Measurements from ENCODE around the gene SPATA12. TPM values are rescaled to one million over a fixed set of nuclear protein-coding genes. Genes with fewer than 3 reads are reported as not detected.

SPATA12 gene
- total and polyA plus RNA-seq, 2 experiments from 2014 or later: 0.10 to 0.65 TPM

DNA sequence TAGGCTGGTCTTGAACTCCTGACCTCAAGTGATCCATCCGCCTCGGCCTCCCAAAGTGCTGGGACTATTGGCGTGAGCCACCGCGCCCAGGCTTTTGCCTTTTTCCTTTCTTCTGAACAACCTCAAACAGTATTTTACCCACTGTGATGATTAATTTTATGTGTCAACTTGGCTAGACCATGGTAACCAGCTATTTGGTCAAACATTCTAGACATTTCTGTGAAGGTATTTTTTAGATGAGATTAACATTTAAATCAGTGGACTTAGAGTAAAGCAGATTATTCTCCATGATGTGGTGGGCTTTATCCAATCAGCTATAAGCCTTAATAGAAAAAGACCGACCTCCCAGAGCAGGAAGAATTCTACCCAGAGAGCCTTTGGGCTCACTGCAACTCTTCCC, 6.0 kb downstream of the SPATA12 start (continued):
- TF ChIP-seq, protein P1, sequence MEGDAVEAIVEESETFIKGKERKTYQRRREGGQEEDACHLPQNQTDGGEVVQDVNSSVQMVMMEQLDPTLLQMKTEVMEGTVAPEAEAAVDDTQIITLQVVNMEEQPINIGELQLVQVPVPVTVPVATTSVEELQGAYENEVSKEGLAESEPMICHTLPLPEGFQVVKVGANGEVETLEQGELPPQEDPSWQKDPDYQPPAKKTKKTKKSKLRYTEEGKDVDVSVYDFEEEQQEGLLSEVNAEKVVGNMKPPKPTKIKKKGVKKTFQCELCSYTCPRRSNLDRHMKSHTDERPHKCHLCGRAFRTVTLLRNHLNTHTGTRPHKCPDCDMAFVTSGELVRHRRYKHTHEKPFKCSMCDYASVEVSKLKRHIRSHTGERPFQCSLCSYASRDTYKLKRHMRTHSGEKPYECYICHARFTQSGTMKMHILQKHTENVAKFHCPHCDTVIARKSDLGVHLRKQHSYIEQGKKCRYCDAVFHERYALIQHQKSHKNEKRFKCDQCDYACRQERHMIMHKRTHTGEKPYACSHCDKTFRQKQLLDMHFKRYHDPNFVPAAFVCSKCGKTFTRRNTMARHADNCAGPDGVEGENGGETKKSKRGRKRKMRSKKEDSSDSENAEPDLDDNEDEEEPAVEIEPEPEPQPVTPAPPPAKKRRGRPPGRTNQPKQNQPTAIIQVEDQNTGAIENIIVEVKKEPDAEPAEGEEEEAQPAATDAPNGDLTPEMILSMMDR (conservative IDR thresholded peaks at IDR 0.05; ENCODE audit: low read depth in 2 of 2): no peak
- TF ChIP-seq, protein P2, sequence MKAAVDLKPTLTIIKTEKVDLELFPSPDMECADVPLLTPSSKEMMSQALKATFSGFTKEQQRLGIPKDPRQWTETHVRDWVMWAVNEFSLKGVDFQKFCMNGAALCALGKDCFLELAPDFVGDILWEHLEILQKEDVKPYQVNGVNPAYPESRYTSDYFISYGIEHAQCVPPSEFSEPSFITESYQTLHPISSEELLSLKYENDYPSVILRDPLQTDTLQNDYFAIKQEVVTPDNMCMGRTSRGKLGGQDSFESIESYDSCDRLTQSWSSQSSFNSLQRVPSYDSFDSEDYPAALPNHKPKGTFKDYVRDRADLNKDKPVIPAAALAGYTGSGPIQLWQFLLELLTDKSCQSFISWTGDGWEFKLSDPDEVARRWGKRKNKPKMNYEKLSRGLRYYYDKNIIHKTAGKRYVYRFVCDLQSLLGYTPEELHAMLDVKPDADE (IDR thresholded peaks at IDR 0.05): no peak
- TF ChIP-seq JUNB (IDR thresholded peaks at IDR 0.05; ENCODE audit: unreplicated experiment) (no peak), EZH2phosphoT487 (IDR thresholded peaks at IDR 0.05; ENCODE audit: unreplicated experiment) (no peak), POLR2AphosphoS5 (IDR thresholded peaks at IDR 0.05; ENCODE audit: low read depth) (no peak)

DNA sequence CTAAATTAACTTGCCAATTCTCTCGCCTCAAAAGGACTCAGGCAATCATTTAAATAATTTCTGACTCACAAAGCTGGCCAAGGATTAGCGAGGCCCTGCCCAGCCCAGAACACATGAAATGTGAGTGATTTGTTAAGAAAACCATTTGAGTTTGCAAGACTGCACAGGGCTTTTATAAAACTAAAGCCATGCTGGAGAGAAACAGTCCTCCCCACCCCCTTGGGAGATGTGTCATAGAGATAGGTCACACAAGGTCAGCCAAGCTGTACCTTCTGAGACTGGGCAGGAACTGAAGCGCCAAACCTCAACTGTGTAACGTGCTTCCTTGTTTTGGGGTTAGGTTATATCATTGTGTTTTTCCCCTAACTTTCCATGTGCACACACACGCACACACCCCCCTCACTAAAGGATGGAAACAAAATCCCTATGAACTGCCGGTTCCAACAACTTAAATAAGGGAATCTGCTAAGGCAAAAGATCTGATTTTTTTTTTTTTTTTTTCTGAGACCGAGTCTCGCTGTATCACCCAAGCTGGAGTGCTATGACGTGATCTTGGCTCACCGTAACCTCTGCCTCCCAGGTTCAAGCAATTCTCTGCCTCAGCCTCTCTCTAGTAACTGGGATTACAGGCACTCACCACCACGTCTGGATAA, 8.1 kb downstream of the SPATA12 start:
- Mint-ChIP-seq H3K4me3 (no peak overlapping the region), H3K4me1 (peaks cover 4% of the 10 kb centered on the region), H3K27me3 (ENCODE audit: insufficient read depth, low read depth, poor library complexity) (peaks cover 2% of the 10 kb centered on the region), H3K27ac (no peak overlapping the region; the same call in 1 of the 2 replicates), H3K36me3 (ENCODE audit: low read depth) (peaks cover 10% of the 10 kb centered on the region; the same call in 2 of the 3 replicates), H3K9me3 (peaks cover 4% of the 10 kb centered on the region; the same call in 1 of the 3 replicates)
- no peak for DNase-seq (ENCODE audit: low spot score)
- Histone ChIP-seq H3K4me3 (no peak overlapping the region), H3K9me2 (ENCODE audit: insufficient read depth) (no peaks in the 10 kb centered on the region), H3K27ac (ENCODE audit: low read depth) (no peak overlapping the region), H3F3A (replicated peaks; ENCODE audit: low read depth) (0 out of 2 replicates have a peak, but pooled peaks cover 2% of the 10 kb centered on the region), H3K4me1 (ENCODE audit: insufficient read depth) (no peaks in the 10 kb centered on the region), H3K27me3 (ENCODE audit: insufficient read depth) (no peaks in the 10 kb centered on the region), H3K36me3 (ENCODE audit: insufficient read depth) (no peaks in the 10 kb centered on the region), H2AFZ (no peak overlapping the region), H3K79me2 (replicated peaks; ENCODE audit: insufficient read depth) (no peaks in the 10 kb centered on the region; the same call in 1 of the 2 replicates), H3K4me2 (no peak overlapping the region), H4K20me1 (replicated peaks; ENCODE audit: insufficient read depth) (no peaks in the 10 kb centered on the region; the same call in 1 of the 2 replicates)
- no peak for TF ChIP-seq STAT1 (IDR thresholded peaks at IDR 0.05; ENCODE audit: unreplicated experiment)
- TF ChIP-seq, protein P3, sequence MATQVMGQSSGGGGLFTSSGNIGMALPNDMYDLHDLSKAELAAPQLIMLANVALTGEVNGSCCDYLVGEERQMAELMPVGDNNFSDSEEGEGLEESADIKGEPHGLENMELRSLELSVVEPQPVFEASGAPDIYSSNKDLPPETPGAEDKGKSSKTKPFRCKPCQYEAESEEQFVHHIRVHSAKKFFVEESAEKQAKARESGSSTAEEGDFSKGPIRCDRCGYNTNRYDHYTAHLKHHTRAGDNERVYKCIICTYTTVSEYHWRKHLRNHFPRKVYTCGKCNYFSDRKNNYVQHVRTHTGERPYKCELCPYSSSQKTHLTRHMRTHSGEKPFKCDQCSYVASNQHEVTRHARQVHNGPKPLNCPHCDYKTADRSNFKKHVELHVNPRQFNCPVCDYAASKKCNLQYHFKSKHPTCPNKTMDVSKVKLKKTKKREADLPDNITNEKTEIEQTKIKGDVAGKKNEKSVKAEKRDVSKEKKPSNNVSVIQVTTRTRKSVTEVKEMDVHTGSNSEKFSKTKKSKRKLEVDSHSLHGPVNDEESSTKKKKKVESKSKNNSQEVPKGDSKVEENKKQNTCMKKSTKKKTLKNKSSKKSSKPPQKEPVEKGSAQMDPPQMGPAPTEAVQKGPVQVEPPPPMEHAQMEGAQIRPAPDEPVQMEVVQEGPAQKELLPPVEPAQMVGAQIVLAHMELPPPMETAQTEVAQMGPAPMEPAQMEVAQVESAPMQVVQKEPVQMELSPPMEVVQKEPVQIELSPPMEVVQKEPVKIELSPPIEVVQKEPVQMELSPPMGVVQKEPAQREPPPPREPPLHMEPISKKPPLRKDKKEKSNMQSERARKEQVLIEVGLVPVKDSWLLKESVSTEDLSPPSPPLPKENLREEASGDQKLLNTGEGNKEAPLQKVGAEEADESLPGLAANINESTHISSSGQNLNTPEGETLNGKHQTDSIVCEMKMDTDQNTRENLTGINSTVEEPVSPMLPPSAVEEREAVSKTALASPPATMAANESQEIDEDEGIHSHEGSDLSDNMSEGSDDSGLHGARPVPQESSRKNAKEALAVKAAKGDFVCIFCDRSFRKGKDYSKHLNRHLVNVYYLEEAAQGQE (IDR thresholded peaks at IDR 0.05; ENCODE audit: unreplicated experiment): no peak
- no peak for TF ChIP-seq ZNF114 (CRISPR knock-in tag; IDR thresholded peaks at IDR 0.05)
- no peak for TF ChIP-seq CREB1 (CRISPR knock-in tag; IDR thresholded peaks at IDR 0.05; ENCODE audit: low read depth)
- TF ChIP-seq, protein P2 (IDR thresholded peaks at IDR 0.05): no peak
- TF ChIP-seq, protein P1 (conservative IDR thresholded peaks at IDR 0.05; ENCODE audit: low read depth in 2 of 2): no peak
- no peak for TF ChIP-seq POLR2AphosphoS5 (IDR thresholded peaks at IDR 0.05; ENCODE audit: low read depth)
- TF ChIP-seq JUNB (IDR thresholded peaks at IDR 0.05; ENCODE audit: unreplicated experiment): no peak
- no peak for TF ChIP-seq EZH2 (IDR thresholded peaks at IDR 0.05; ENCODE audit: low read depth, unreplicated experiment)
- TF ChIP-seq NANOG (IDR thresholded peaks at IDR 0.05; ENCODE audit: borderline replicate concordance): no peak
- TF ChIP-seq EZH2phosphoT487 (IDR thresholded peaks at IDR 0.05; ENCODE audit: unreplicated experiment): no peak
- ATAC-seq: no peak

Measured in GM23338 (cell line).